RWPE2 (cell line): ENCODE data around the gene RPSA.

Source experiments
- ATAC-seq: fragments of 200-7000 bp; cut with Tn5 transposase; 3 replicates; pipeline ENCODE4 v1.9.1; 2021; ENCODE audit warnings: low read depth
- DNase-seq: peaks from one replicate; pipeline ENCODE4 v3.0.0-alpha.2; 2020; ENCODE audit warnings: low spot score
- H3K27ac ChIP-seq: fragments of 450-650 bp; 2 replicates; pipeline ENCODE4 v1.5.1; 2017; ENCODE audit warnings: mild to moderate bottlenecking; ENCODE audit not compliant: poor library complexity, severe bottlenecking
- H3K27me3 ChIP-seq: fragments of 250-450 bp; sonication (Bioruptor Pico); 2 replicates; pipeline ENCODE4 v1.5.1; 2021; ENCODE audit warnings: mild to moderate bottlenecking, moderate library complexity; ENCODE audit not compliant: insufficient read depth, poor library complexity, severe bottlenecking
- H3K36me3 ChIP-seq: fragments of 250-450 bp; sonication (Bioruptor Pico); 2 replicates; pipeline ENCODE4 v1.5.1; 2020; ENCODE audit warnings: low read depth, mild to moderate bottlenecking, moderate library complexity
- H3K4me1 ChIP-seq: fragments of 250-450 bp; sonication (Bioruptor Pico); 2 replicates; pipeline ENCODE4 v1.5.1; 2021; ENCODE audit warnings: mild to moderate bottlenecking, moderate library complexity; ENCODE audit not compliant: insufficient read depth, poor library complexity, severe bottlenecking
- H3K4me3 ChIP-seq: fragments of 250-450 bp; sonication (Bioruptor Pico); 2 replicates; pipeline ENCODE4 v1.5.1; 2021; ENCODE audit warnings: mild to moderate bottlenecking, moderate library complexity; ENCODE audit not compliant: severe bottlenecking
- H3K9me3 ChIP-seq: fragments of 250-450 bp; sonication (Bioruptor Pico); 2 replicates; pipeline ENCODE4 v1.5.1; 2021; ENCODE audit warnings: mild to moderate bottlenecking, moderate library complexity; ENCODE audit not compliant: severe bottlenecking
- TF ChIP-seq, protein P1 (sequence below): fragments of 450-650 bp; IDR thresholded peaks from one replicate; pipeline ENCODE4 v1.5.1; 2017; ENCODE audit warnings: mild to moderate bottlenecking, moderate library complexity; ENCODE audit not compliant: poor library complexity, severe bottlenecking

Gene RPSA

DNA sequence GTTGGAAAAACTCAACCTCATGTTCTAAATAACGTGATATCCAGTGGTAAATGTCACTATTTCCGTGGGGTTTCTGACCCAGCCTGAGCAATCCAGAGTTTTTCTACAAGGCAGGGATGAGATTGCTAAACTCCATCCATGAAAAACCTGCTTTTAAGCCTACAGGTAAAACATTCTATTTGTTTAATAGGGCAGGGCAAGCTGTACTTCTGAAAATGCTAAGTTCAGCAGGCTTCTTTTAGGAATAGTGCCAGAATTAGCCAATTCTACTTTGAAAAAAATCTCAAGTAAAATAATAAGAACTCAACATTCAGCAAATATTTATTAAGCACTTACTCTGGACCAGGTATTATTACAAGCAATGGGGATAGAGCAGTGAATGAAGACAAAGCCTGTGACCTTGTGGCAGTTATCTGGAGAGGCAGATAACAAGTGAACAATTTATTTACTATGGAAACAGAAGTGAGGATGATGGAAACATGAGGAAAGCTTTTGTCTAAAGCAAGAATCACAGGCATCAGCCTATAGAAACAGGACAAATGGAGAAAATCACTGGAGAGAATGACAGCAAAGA is 13.3 kb downstream of the RPSA start:
- DNase-seq: no peak
- Histone ChIP-seq H3K9me3 (no peaks in the 10 kb centered on the region), H3K4me3 (no peak overlapping the region), H3K36me3 (no peaks in the 10 kb centered on the region), H3K27me3 (no peaks in the 10 kb centered on the region), H3K27ac (no peak overlapping the region), H3K4me1 (no peaks in the 10 kb centered on the region)
- TF ChIP-seq, protein P1, sequence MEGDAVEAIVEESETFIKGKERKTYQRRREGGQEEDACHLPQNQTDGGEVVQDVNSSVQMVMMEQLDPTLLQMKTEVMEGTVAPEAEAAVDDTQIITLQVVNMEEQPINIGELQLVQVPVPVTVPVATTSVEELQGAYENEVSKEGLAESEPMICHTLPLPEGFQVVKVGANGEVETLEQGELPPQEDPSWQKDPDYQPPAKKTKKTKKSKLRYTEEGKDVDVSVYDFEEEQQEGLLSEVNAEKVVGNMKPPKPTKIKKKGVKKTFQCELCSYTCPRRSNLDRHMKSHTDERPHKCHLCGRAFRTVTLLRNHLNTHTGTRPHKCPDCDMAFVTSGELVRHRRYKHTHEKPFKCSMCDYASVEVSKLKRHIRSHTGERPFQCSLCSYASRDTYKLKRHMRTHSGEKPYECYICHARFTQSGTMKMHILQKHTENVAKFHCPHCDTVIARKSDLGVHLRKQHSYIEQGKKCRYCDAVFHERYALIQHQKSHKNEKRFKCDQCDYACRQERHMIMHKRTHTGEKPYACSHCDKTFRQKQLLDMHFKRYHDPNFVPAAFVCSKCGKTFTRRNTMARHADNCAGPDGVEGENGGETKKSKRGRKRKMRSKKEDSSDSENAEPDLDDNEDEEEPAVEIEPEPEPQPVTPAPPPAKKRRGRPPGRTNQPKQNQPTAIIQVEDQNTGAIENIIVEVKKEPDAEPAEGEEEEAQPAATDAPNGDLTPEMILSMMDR: no peak
- ATAC-seq: no peak

DNA sequence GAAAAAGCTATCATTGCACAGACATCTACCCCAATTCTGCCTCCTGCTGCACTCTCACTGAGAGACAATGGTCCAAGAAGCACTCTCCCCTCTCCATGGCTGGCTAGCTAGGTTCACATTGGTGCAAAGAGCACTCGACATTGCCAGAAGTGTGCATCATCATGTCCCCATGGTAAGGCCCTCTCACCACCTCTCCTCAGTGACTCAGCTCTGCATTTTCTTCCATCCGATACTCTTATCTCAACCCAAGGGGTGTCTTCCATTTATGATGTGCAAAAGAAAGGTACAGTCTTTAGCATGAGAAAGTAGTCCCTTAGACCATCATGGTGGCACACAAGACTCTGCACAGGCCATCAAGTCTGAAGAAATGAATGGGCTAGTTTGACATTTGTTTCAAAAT is 14.0 kb downstream of the RPSA start:
- ATAC-seq (no peak), DNase-seq (no peak)
- TF ChIP-seq, protein P1: no peak
- Histone ChIP-seq H3K4me1 (no peaks in the 10 kb centered on the region), H3K27me3 (no peaks in the 10 kb centered on the region), H3K9me3 (no peaks in the 10 kb centered on the region), H3K4me3 (no peak overlapping the region), H3K27ac (no peak overlapping the region), H3K36me3 (no peaks in the 10 kb centered on the region)

DNA sequence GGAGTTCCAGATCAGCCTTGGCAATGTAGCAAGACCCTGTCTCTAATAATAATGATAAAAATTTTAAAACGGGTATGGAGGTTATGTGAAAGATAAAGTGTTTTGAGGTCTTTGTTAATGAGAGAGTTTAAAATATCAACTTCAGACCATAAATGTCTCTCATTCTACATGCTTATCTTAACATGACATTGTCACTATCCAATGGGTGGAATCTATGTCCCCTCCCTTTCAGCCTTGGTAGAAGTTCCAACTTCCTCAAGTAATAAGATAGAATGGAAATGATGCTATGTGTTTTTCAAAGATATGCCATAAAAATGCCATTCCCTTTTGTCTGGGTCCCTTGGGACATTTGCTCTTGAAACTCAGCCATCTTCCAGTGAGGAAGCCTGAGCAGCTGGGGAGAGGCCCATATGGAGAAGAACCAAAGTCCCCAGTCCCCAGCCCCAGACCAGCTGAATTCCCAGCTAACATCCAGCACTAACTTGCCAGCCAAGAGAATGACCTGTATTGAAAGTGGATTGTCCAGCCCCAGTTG is 17.0 kb downstream of the RPSA start:
- TF ChIP-seq, protein P1: no peak
- Histone ChIP-seq H3K9me3 (no peaks in the 10 kb centered on the region), H3K4me3 (no peak overlapping the region), H3K4me1 (no peaks in the 10 kb centered on the region), H3K27ac (no peak overlapping the region), H3K36me3 (no peaks in the 10 kb centered on the region), H3K27me3 (no peaks in the 10 kb centered on the region)
- ATAC-seq: no peak
- no peak for DNase-seq

DNA sequence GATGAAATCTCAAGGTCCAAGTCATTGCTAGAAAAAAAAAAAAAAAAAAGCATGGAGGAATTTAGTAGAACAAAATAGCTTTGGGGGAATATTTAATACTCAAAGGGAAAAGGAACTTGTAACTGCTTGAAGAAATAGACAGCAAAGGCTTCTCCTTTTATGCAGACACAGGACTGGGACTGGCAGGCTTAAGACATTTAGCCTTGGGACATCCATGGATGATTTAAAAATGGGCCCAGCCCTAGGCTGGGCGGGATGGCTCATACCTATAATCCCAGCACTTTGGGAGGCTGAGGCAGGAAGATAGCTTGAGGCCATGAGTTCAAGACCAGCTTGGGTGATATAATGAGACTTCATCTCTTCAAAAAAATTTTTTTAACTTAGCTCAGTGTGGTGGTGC is 19.8 kb downstream of the RPSA start:
- DNase-seq (no peak), ATAC-seq (no peak)
- no peaks in the 10 kb centered on the region for H3K4me1 ChIP-seq
- TF ChIP-seq, protein P1: no peak
- no peaks in the 10 kb centered on the region for H3K9me3 ChIP-seq
- H3K36me3 ChIP-seq: no peaks in the 10 kb centered on the region
- H3K27me3 ChIP-seq: no peaks in the 10 kb centered on the region
- no peak overlapping the region for H3K27ac ChIP-seq
- H3K4me3 ChIP-seq: no peak overlapping the region

DNA sequence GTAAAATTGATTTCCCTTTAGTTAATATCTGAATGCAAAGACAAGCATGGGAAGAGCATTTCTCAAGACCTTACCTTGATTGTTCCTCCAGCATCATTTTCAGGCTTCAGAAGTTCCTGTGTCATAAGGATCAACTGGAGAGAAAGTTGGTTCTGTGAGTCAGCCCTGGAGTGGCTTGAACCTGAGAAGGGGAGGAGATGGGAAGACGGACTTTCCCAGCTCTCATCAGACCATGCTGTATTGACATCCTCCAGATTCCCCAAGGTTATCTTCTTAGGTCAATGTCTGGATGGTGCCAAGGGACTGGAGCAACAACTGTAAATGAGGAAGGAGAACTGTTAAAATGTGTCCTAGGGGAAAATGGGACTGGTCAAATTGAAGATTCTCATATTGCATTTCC is 21.0 kb downstream of the RPSA start:
- no peak overlapping the region for H3K4me3 ChIP-seq
- H3K9me3 ChIP-seq: no peaks in the 10 kb centered on the region
- H3K36me3 ChIP-seq: no peaks in the 10 kb centered on the region
- H3K4me1 ChIP-seq: no peaks in the 10 kb centered on the region
- TF ChIP-seq, protein P1: no peak
- DNase-seq: no peak
- ATAC-seq: no peak
- no peak overlapping the region for H3K27ac ChIP-seq
- no peaks in the 10 kb centered on the region for H3K27me3 ChIP-seq
